A204.1 (cell line): ENCODE results near the gene TAC3.
"Not testable (repeated sequence)": the region's sequence is repeated elsewhere in the genome, so short reads cannot be mapped to it uniquely, and the experiment has no call there.

ENCODE experiments used
- FAIRE-seq: peaks from 2 replicates; lab custom pipeline; 2012; peaks lifted over from hg19 to GRCh38; lab: Jason Lieb, UNC

Gene TAC3

GRCh38 chr12:57004651-57005050, 11.7 kb downstream of the TAC3 start:
- no peak for FAIRE-seq

DNA sequence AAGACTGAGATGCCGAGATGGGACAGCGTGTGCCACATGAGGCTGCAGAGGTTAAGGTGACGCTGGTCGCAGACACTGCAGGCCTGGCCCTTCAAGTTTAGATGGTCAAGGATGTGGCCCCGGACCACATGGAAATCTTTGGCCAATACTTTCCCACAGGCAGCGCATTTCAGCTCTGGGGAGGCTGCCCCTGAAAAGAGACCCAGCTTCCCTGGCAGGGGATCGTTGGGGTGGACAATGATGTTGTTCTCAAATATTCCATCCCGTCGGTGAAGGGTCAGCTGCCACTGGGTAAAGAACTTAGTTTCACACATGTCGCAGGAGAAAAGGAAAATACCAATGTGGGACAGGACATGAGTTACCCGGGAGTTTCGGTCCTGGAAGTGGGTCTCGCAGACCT, 12.9 kb downstream of the TAC3 start:
- FAIRE-seq, result no peak

- no peak for FAIRE-seq
These were observed 14.9 kb downstream of the TAC3 start for GRCh38 chr12:57001448-57001906.

- no peak for FAIRE-seq
These were observed 15.9 kb downstream of the TAC3 start for GRCh38 chr12:57000393-57000792.

DNA sequence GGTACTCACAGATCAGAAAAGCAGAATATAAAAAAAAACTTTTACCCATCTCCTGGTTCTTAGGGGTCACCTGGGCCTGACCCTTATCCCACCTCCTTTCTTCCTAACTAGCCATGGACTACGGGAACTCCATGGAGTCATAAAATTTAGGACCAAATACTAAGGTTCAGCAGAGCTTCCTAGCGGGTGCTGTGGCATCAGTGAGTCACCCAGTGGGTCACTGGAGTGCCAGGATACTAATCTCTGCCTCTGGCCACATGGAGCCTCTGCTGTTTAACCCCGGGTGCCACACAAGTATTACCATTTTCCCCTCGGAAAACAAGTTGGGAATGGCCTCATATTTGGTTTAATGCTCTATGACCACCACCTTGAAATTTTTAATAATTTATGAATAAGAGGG, 16.9 kb downstream of the TAC3 start:
- no peak for FAIRE-seq

DNA sequence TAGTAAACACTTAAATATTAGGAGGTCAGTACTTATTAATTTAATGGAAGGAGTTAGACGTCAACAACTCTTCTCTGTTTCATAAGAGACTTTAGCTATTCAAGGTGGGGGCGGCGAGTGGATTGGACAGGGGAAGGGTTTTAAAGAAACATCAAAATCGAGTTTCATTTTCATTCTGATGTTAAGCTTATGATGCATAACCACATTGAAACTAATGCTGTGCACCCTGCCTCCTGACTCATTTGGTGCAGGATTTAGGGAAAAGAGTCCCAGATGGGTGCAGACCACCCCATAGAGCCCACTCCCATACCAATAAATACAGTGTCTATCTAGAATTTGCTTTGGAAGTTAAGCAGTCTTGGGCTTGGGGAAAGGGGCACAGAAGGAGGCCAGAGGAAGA, 17.3 kb downstream of the TAC3 start:
- no peak for FAIRE-seq

- FAIRE-seq, result no peak
These were observed 18.0 kb downstream of the TAC3 start for GRCh38 chr12:56998316-56998715.

- no peak for FAIRE-seq
These were observed 19.4 kb downstream of the TAC3 start for GRCh38 chr12:56996793-56997545.

- FAIRE-seq, result no peak
These were observed 20.3 kb downstream of the TAC3 start for GRCh38 chr12:56995930-56996496.

GRCh38 chr12:56995201-56995929, 21.0 kb downstream of the TAC3 start:
- no peak for FAIRE-seq

DNA sequence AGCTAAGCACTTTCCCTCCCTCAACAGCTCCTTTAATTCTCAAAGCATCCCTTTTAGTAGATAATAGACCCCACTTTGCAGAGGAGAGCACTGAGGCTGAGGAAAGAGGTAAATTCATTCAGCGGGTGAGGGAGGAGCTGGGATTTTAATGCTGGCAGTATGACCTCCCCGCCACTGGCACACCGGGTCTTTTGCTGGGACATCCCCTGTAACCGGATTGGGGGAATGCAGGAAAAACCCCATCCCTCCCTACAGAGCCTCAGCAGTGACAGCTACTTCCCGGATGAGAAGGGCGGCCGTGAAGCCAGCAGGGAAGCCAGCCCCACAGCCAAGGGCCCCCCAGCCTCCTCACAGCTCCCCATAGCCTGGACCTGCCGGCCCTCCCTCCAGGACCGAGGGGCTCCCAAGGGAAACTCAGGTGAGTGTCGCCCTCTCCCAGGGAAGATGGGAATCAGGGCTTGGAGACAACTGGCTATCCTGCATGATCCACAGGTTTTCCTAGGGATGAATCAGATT, 22.0 kb downstream of the TAC3 start:
- FAIRE-seq, result no peak

DNA sequence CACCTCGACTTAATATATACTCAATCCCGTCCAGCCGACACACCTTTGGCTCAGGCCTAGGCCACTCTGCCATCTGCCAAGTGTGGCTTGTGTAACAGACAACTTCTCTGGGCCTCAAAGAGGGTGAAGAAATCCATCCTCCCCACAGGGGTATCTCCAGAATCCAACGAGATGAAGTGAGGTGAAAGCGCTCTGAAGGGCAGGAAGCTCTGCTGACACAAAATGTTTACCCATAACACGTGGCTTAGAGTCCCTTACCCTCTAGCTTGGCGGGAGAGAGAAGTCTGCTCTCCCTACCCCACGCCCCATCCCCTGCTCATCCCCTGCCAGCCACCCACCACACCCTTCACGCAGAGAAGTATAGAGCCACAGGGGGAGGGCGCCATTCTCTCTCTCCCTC, 23.0 kb downstream of the TAC3 start:
- FAIRE-seq, result no peak

GRCh38 chr12:56991319-56992246, 24.7 kb downstream of the TAC3 start:
- FAIRE-seq, result no peak

- no peak for FAIRE-seq
These were observed 25.5 kb downstream of the TAC3 start for GRCh38 chr12:56990648-56991318.

DNA sequence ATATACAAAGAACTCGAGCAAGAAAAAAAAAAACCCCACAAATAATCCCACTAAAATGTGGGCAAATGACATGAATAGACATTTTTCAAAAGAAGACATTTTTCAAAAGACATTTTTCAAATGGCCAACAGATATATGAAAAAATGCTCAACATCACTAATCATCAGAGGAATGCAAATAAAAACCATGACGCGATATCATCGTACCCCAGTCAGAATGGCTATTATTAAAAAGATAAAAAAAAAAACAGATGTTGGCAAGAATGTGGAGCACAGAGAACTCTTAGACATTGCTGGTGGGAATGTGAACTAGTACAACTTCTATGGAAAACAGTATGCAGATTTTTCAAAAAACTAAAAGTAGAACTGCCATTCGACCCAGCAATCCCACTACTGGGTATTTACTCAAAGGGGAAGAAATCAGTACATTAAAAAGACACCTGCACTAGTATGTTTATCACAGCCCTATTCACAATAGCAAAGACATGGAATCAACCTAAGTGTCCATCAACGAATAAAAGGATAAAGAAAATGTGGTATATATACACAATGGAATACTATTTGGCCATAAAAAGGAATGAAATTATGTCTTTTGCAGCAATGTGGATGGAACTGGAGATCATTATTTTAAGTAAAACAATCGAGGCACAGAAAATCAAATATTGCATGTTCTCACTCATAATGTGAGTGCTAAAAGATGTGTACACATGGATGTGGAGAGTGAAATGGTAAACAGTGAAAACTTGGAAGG, 26.3 kb downstream of the TAC3 start:
- no peak for FAIRE-seq

GRCh38 chr12:56988207-56988739, 28.1 kb downstream of the TAC3 start:
- FAIRE-seq, result no peak

- no peak for FAIRE-seq
These were observed 28.7 kb downstream of the TAC3 start for GRCh38 chr12:56987551-56988053.

DNA sequence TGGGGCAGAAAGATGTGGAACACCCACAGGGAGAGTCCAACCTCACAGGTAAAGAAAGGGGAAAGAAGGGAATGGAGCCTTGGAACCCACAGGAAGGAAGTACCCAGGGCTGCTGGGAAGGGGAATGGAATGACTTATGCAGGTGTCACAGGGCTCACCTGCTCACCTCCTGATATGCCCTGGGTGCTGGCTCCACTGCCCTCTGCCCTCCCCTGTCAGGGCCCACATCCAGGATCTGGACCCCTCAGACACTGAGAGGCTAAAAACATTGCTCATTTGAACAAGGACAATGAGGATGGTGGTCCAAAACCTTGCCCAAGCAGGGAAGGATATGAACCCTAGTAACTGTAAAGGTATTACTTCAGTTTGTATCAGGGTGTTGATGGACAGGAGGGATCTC, 29.3 kb downstream of the TAC3 start:
- no peak for FAIRE-seq

DNA sequence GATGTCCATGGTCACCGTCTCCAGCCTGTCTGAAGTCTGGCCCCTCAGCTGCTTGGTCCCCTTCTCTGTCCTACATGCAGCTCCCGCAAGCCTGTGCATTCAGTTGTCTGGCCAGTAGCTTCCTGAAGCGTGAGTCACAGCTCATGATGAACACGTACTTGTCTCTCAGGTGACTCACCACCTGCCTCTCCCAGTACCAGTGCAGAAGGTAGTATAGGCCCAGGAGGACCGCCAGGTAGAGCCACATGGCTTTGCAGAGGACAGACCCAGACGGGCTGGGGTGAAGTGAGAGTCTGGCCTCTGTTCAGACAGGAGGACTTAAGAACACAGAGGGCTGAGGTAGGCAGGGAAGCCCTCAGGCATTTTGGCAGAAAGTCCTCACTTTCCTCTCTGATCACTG, 30.6 kb downstream of the TAC3 start:
- not testable (repeated sequence) for FAIRE-seq

DNA sequence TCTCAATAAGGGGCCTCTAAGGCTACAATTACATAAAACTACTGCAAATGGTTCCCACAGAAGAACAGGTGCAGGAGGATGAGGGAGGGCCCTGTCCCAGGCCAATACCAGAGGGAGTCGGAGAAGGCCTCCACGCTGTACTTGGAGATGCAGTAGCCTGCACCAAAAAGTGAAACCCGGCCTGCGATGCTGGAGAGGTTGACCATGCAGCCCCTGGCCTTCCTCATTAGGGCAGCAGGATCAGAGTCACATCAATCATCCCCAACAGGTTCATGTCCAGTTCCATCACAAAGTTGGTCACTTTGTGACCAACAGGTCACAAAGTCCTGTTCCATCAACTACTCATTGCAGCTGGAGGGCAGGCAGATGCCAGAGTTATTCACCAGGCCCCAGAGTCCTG, 32.9 kb downstream of the TAC3 start:
- FAIRE-seq, result no peak
